ENCODE data around the gene PIM1. TPM values are rescaled to one million over a fixed set of nuclear protein-coding genes. Genes with fewer than 3 reads are reported as not detected.

The PIM1 gene
- total and polyA plus RNA-seq, 10 of the 15 experiments (the other 5 are each of a cell fraction or from before 2014, with no cell fraction given), result 0.66 to 33.9 (median 10.2) TPM

DNA sequence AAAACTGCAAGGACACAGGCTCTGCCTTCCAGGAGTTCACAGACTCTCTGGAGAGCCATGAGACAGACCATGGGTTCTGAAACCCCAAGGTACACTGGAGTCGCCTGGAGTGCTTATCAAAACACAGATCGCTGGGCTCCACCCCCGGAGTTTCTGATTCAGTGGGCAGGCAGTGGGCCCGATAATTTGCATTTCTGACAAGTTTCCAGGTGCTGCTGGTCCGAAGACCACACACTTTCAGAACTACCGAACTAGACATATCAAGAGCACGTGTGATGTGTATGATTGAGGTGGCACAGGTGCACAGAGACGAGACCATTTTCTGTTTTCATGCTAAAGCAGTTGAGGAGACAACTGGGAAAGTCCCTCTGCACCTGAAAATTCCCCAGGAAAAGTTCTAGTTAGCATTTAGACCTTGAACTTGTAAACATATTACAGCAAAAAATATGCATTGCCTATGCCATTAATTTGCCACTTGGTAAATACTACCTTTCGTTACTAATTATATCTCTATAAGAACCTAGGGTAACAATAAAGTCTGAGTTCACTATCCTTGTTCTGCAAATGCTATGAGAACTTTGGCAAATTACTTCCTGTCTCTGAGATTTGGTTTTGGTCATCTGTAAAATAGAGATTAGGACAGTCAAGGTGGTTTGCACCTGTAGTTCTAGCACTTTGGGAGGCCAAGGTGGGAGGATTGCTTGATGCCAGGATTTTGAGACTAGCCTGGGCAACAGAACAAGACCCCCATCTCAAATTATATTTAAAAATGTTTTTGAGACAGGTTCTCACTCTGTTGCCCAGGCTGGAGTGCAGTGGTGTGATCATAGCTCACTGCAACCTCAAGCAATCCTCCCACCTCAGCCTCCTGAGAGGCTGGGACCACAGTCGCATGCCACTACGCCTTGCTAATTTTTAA lies 14.3 kb upstream of the PIM1 start (continued):
- TF ChIP-seq BCLAF1 (IDR thresholded peaks at IDR 0.05) (no peak), NR2C1 (IDR thresholded peaks at IDR 0.05) (no peak), NKRF (conservative IDR thresholded peaks at IDR 0.05) (no peak), RFX5 (IDR thresholded peaks at IDR 0.05; ENCODE audit: low read depth, low read length) (no peak), EZH2 (IDR thresholded peaks at IDR 0.05; ENCODE audit: borderline replicate concordance, control insufficient read depth, low read depth, low read length) (no peak), EP300 (IDR thresholded peaks at IDR 0.05; ENCODE audit: borderline replicate concordance in 1 of 2, control insufficient read depth in 1 of 2, low read depth in 2 of 2, low read length in 2 of 2) (peak; percentile 89 to 92), YY1 (IDR thresholded peaks at IDR 0.05; ENCODE audit: low read depth, low read length) (peak; percentile 47; the same call in 1 of the 2 replicates), HDAC2 (IDR thresholded peaks at IDR 0.05) (no peak), POLR2AphosphoS2 (IDR thresholded peaks at IDR 0.05; ENCODE audit: low read depth, low read length) (no peak), ZBED1 (IDR thresholded peaks at IDR 0.05; ENCODE audit: borderline replicate concordance) (peak; percentile 96), ZNF274 (IDR thresholded peaks at IDR 0.05; ENCODE audit: insufficient read depth, insufficient read length) (no peak), RB1 (IDR thresholded peaks at IDR 0.05; ENCODE audit: borderline replicate concordance) (no peak), TCF12 (IDR thresholded peaks at IDR 0.05; ENCODE audit: low read depth, low read length) (peak; percentile 99), STAT3 (IDR thresholded peaks at IDR 0.05; ENCODE audit: low read depth, low read length) (no peak; the same call in 1 of the 2 replicates), CREB1 (IDR thresholded peaks at IDR 0.05; ENCODE audit: low read depth) (peak; percentile 76), NR2F1 (conservative IDR thresholded peaks at IDR 0.05) (peak; percentile 58; the same call in 1 of the 2 replicates)
- TF ChIP-seq, protein P1, sequence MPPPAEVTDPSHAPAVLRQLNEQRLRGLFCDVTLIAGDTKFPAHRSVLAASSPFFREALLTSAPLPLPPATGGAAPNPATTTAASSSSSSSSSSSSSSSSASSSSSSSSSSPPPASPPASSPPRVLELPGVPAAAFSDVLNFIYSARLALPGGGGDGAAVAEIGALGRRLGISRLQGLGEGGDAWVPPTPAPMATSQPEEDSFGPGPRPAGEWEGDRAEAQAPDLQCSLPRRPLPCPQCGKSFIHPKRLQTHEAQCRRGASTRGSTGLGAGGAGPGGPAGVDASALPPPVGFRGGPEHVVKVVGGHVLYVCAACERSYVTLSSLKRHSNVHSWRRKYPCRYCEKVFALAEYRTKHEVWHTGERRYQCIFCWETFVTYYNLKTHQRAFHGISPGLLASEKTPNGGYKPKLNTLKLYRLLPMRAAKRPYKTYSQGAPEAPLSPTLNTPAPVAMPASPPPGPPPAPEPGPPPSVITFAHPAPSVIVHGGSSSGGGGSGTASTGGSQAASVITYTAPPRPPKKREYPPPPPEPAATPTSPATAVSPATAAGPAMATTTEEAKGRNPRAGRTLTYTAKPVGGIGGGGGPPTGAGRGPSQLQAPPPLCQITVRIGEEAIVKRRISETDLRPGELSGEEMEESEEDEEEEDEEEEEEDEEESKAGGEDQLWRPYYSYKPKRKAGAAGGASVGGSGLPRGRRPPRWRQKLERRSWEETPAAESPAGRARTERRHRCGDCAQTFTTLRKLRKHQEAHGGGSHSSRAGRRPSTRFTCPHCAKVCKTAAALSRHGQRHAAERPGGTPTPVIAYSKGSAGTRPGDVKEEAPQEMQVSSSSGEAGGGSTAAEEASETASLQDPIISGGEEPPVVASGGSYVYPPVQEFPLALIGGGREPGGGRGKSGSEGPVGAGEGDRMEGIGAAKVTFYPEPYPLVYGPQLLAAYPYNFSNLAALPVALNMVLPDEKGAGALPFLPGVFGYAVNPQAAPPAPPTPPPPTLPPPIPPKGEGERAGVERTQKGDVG (CRISPR knock-in tag; IDR thresholded peaks at IDR 0.05), result no peak
- TF ChIP-seq, protein P2, sequence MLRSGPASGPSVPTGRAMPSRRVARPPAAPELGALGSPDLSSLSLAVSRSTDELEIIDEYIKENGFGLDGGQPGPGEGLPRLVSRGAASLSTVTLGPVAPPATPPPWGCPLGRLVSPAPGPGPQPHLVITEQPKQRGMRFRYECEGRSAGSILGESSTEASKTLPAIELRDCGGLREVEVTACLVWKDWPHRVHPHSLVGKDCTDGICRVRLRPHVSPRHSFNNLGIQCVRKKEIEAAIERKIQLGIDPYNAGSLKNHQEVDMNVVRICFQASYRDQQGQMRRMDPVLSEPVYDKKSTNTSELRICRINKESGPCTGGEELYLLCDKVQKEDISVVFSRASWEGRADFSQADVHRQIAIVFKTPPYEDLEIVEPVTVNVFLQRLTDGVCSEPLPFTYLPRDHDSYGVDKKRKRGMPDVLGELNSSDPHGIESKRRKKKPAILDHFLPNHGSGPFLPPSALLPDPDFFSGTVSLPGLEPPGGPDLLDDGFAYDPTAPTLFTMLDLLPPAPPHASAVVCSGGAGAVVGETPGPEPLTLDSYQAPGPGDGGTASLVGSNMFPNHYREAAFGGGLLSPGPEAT (IDR thresholded peaks at IDR 0.05; ENCODE audit: low read depth), result peak; percentile 97
